H9 (cell line): ENCODE results near the gene COQ8B. TPM values are rescaled to one million over a fixed set of nuclear protein-coding genes. Genes with fewer than 3 reads are reported as not detected.

Source experiments
- DNase-seq: peaks from one replicate; pipeline ENCODE4 v3.0.0-alpha.2; 2017
- H2AFZ ChIP-seq: one replicate; pipeline ENCODE4 v1.6.1; 2013; ENCODE audit warnings: mild to moderate bottlenecking, low read length, control low read depth, moderate library complexity
- H2AK5ac ChIP-seq: 2 replicates; pipeline ENCODE4 v1.6.1; 2013; ENCODE audit warnings: low read length, control low read depth, mixed read lengths; ENCODE audit not compliant: insufficient read length
- H2BK120ac ChIP-seq: one replicate; pipeline ENCODE4 v1.6.1; 2013; ENCODE audit warnings: low read depth, mild to moderate bottlenecking, low read length, control low read depth, inconsistent platforms; ENCODE audit not compliant: poor library complexity, severe bottlenecking
- H2BK12ac ChIP-seq: 2 replicates; pipeline ENCODE4 v1.6.1; 2013; ENCODE audit warnings: low read length, control low read depth, mixed read lengths, low read depth; ENCODE audit not compliant: insufficient read length
- H2BK15ac ChIP-seq: 2 replicates; pipeline ENCODE4 v1.6.1; 2013; ENCODE audit warnings: low read depth, low read length, control low read depth
- H2BK20ac ChIP-seq: one replicate; pipeline ENCODE4 v1.6.1; 2013; ENCODE audit warnings: low read depth, mild to moderate bottlenecking, low read length, control low read depth, inconsistent platforms; ENCODE audit not compliant: poor library complexity, severe bottlenecking
- H2BK5ac ChIP-seq: 2 replicates; pipeline ENCODE4 v1.6.1; 2013; ENCODE audit warnings: low read length, control low read depth, mixed read lengths; ENCODE audit not compliant: insufficient read length
- H3K14ac ChIP-seq: 2 replicates; pipeline ENCODE4 v1.6.1; 2013; ENCODE audit warnings: low read length, control low read depth; ENCODE audit not compliant: insufficient read depth
- H3K18ac ChIP-seq: 2 replicates; pipeline ENCODE4 v1.6.1; 2013; ENCODE audit warnings: low read depth, mild to moderate bottlenecking, mixed read lengths, low read length, control low read depth; ENCODE audit not compliant: insufficient read length
- H3K23ac ChIP-seq: 2 replicates; pipeline ENCODE4 v1.6.1; 2013; ENCODE audit warnings: low read length, control low read depth, mixed read lengths, low read depth; ENCODE audit not compliant: insufficient read length
- H3K23me2 ChIP-seq: 2 replicates; pipeline ENCODE4 v1.6.1; 2013; ENCODE audit warnings: low read depth, mild to moderate bottlenecking, mixed read lengths, low read length, control low read depth; ENCODE audit not compliant: insufficient read length, poor library complexity, severe bottlenecking
- H3K27ac ChIP-seq: 2 replicates; pipeline ENCODE4 v1.5.1; 2013; ENCODE audit warnings: low read length, control low read depth, mixed read lengths, low read depth; ENCODE audit not compliant: insufficient read length
- H3K27me3 ChIP-seq: 2 replicates; pipeline ENCODE4 v1.6.1; 2013; ENCODE audit warnings: low read length, control low read depth, inconsistent platforms; ENCODE audit not compliant: insufficient read depth
- H3K4ac ChIP-seq: 2 replicates; pipeline ENCODE4 v1.6.1; 2013; ENCODE audit warnings: low read depth, mild to moderate bottlenecking, control low read depth, inconsistent platforms, low read length, moderate library complexity
- H3K4me1 ChIP-seq: 2 replicates; pipeline ENCODE4 v1.6.1; 2013; ENCODE audit warnings: low read length, control low read depth, inconsistent platforms; ENCODE audit not compliant: insufficient read depth
- H3K4me2 ChIP-seq: 2 replicates; pipeline ENCODE4 v1.6.1; 2013; ENCODE audit warnings: low read length, control low read depth, mixed read lengths; ENCODE audit not compliant: insufficient read length, insufficient read depth
- H3K56ac ChIP-seq: 2 replicates; pipeline ENCODE4 v1.6.1; 2013; ENCODE audit warnings: low read depth, mild to moderate bottlenecking, mixed read lengths, low read length, control low read depth; ENCODE audit not compliant: insufficient read length
- H3K79me1 ChIP-seq: 2 replicates; pipeline ENCODE4 v1.6.1; 2013; ENCODE audit warnings: low read depth, mild to moderate bottlenecking, moderate library complexity, low read length, control low read depth, inconsistent platforms; ENCODE audit not compliant: insufficient read depth, poor library complexity, severe bottlenecking
- H3K79me2 ChIP-seq: 2 replicates; pipeline ENCODE4 v1.6.1; 2013; ENCODE audit warnings: low read length, control low read depth, inconsistent platforms; ENCODE audit not compliant: insufficient read depth
- H3K9ac ChIP-seq: 2 replicates; pipeline ENCODE4 v1.6.1; 2013; ENCODE audit warnings: low read length, control low read depth, mixed read lengths; ENCODE audit not compliant: insufficient read length; ENCODE audit errors: extremely low read depth
- H3K9me3 ChIP-seq: one replicate; pipeline ENCODE4 v1.6.1; 2013; ENCODE audit warnings: low read depth, low read length, inconsistent platforms; ENCODE audit not compliant: control insufficient read depth
- H3T11ph ChIP-seq: one replicate; pipeline ENCODE4 v1.6.1; 2013; ENCODE audit warnings: mild to moderate bottlenecking, low read length, control low read depth, inconsistent platforms
- H4K20me1 ChIP-seq: one replicate; pipeline ENCODE4 v1.6.1; 2013; ENCODE audit not compliant: control insufficient read depth, insufficient read length, insufficient read depth
- H4K5ac ChIP-seq: 2 replicates; pipeline ENCODE4 v1.6.1; 2013; ENCODE audit warnings: low read depth, mild to moderate bottlenecking, mixed read lengths, low read length, control low read depth; ENCODE audit not compliant: insufficient read length
- H4K8ac ChIP-seq: replicated peaks from 2 replicates; pipeline ENCODE4 v1.6.1; 2013; ENCODE audit warnings: low read length, control low read depth, mixed read lengths, low read depth; ENCODE audit not compliant: insufficient read length
- H4K91ac ChIP-seq: 2 replicates; pipeline ENCODE4 v1.6.1; 2013; ENCODE audit warnings: low read depth, mild to moderate bottlenecking, moderate library complexity, mixed read lengths, low read length, control low read depth; ENCODE audit not compliant: insufficient read length
- H3K27ac Mint-ChIP-seq, 3 experiments: 2 replicates in 2 of 3; 3 replicates in 1 of 3; pipeline ENCODE4 v1.8.0; 2020 to 2021; ENCODE audit warnings: mixed read lengths in 3 of 3, mild to moderate bottlenecking in 1 of 3, moderate library complexity in 1 of 3
- H3K27me3 Mint-ChIP-seq: 2 replicates; pipeline ENCODE4 v1.8.0; 2021; ENCODE audit warnings: low read depth, mild to moderate bottlenecking, moderate library complexity, mixed read lengths
- H3K36me3 Mint-ChIP-seq, 3 experiments: 2 replicates in 2 of 3; 3 replicates in 1 of 3; pipeline ENCODE4 v1.8.0; 2020 to 2021; ENCODE audit warnings: low read depth in 3 of 3, mixed read lengths in 3 of 3; ENCODE audit not compliant: insufficient read depth in 1 of 3
- H3K4me1 Mint-ChIP-seq, 2 experiments: 2 replicates each; pipeline ENCODE4 v1.8.0; 2020; ENCODE audit warnings: mixed read lengths in 2 of 2
- H3K4me3 Mint-ChIP-seq, 2 experiments: 2 replicates in 1 of 2; 3 replicates in 1 of 2; pipeline ENCODE4 v1.8.0; 2020 to 2021; ENCODE audit warnings: mild to moderate bottlenecking in 2 of 2, mixed read lengths in 2 of 2, moderate library complexity in 1 of 2
- H3K9me3 Mint-ChIP-seq, 2 experiments: 2 replicates in 1 of 2; 3 replicates in 1 of 2; pipeline ENCODE4 v1.8.0; 2020; ENCODE audit warnings: mild to moderate bottlenecking in 2 of 2, mixed read lengths in 2 of 2, moderate library complexity in 1 of 2
- WGBS: extraction: QIAGEN DNeasy Blood & Tissue Kit; methylation state at CpG from one replicate; pipeline ENCODE4 v1.1.7; 2013; ENCODE audit warnings: missing lambda C conversion rate, low lambda C conversion rate, mixed read lengths; ENCODE audit not compliant: insufficient read length; ENCODE audit errors: extremely low coverage; 5-methylcytosine and 5-hydroxymethylcytosine counted together
- total RNA-seq: library from RNA; stranded (reverse); gene quantifications from 2 replicates; pipeline ENCODE4 v1.2.1, GENCODE V29; 2021
- TF ChIP-seq, protein P1 (sequence below): fragments of 200-600 bp; sonication (generic); conservative IDR thresholded peaks from 3 replicates; pipeline ENCODE4 v1.8.0; 2021; ENCODE audit warnings: antibody characterized with exemption, mild to moderate bottlenecking

COQ8B gene
- total RNA-seq, 1 experiment from 2014 or later, result 40.5 TPM

DNA sequence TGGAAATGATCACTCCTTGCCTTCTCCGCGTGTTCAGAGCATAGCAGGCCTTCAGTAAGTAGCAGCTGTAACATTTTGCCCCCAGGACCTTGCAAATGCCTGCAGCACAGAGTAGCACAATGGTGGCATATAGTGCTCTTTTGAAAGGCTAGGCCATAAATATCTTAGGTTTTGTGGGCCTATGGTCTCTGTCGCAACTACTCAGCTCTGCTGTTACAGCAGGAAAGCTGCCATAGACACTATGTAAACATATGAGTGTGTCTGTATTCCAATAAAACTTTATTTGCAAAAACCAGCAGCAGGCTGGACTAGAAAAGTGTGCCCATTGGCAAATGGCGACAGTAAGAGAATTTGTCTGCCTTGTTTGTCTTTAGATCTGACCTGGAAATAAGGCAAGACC, 9.6 kb upstream of the COQ8B start:
- Mint-ChIP-seq H3K27ac (no peak overlapping the region), H3K9me3 (peaks cover 0 to 3% of the 10 kb centered on the region in 2 experiments; a peak in 1 of 5 replicates), H3K4me3 (no peak overlapping the region), H3K27me3 (no peaks in the 10 kb centered on the region), H3K4me1 (no peaks in the 10 kb centered on the region), H3K36me3 (peaks cover 18 to 65% (median 33%) of the 10 kb centered on the region in 3 experiments; a peak in 6 of 7 replicates)
- Histone ChIP-seq H3K4ac (no peak overlapping the region), H3T11ph (no peak overlapping the region), H2BK12ac (no peak overlapping the region), H3K79me2 (peaks cover 2% of the 10 kb centered on the region; the same call in 1 of the 2 replicates), H3K23me2 (no peaks in the 10 kb centered on the region), H4K91ac (no peak overlapping the region), H2AK5ac (no peak overlapping the region), H3K56ac (no peak overlapping the region), H3K4me2 (no peak overlapping the region), H3K79me1 (no peaks in the 10 kb centered on the region), H3K23ac (no peak overlapping the region), H2AFZ (no peak overlapping the region), H3K14ac (no peak overlapping the region), H3K4me1 (no peaks in the 10 kb centered on the region), H3K18ac (no peak overlapping the region), H3K27ac (no peak overlapping the region), H4K5ac (no peak overlapping the region), H3K27me3 (no peaks in the 10 kb centered on the region), H4K20me1 (no peaks in the 10 kb centered on the region), H4K8ac (no peak overlapping the region), H2BK120ac (no peak overlapping the region), H2BK20ac (no peak overlapping the region), H2BK15ac (no peak overlapping the region), H2BK5ac (no peak overlapping the region), H3K9me3 (no peaks in the 10 kb centered on the region), H3K9ac (no peak overlapping the region)
- WGBS, result no CpG with 5 or more reads among the region's 4 CpGs
- DNase-seq, result no peak
- TF ChIP-seq, protein P1, sequence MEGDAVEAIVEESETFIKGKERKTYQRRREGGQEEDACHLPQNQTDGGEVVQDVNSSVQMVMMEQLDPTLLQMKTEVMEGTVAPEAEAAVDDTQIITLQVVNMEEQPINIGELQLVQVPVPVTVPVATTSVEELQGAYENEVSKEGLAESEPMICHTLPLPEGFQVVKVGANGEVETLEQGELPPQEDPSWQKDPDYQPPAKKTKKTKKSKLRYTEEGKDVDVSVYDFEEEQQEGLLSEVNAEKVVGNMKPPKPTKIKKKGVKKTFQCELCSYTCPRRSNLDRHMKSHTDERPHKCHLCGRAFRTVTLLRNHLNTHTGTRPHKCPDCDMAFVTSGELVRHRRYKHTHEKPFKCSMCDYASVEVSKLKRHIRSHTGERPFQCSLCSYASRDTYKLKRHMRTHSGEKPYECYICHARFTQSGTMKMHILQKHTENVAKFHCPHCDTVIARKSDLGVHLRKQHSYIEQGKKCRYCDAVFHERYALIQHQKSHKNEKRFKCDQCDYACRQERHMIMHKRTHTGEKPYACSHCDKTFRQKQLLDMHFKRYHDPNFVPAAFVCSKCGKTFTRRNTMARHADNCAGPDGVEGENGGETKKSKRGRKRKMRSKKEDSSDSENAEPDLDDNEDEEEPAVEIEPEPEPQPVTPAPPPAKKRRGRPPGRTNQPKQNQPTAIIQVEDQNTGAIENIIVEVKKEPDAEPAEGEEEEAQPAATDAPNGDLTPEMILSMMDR, result no peak
